Measurements from ENCODE around the gene LRRC8E.

LRRC8E gene

GRCh38 chr19:7933828-7934725, 45.8 kb downstream of the LRRC8E start:
- no peak for DNase-seq

GRCh38 chr19:7934766-7935165, 46.5 kb downstream of the LRRC8E start:
- no peak for DNase-seq

- DNase-seq, result no peak
Measured at GRCh38 chr19:7940841-7941240, 52.5 kb downstream of the LRRC8E start.

GRCh38 chr19:7941895-7942596, 53.7 kb downstream of the LRRC8E start:
- no peak for DNase-seq

GRCh38 chr19:7942981-7943443, 54.7 kb downstream of the LRRC8E start:
- DNase-seq, result no peak

GRCh38 chr19:7943444-7944176, 55.3 kb downstream of the LRRC8E start, which contains the start of gene TIMM44:
TSS of gene TIMM44 (minus strand) at chr19:7943666. CDS start at chr19:7943651, 15 bp downstream.
- peak; percentile 99 for DNase-seq

GRCh38 chr19:7944177-7944761, 56.0 kb downstream of the LRRC8E start:
- DNase-seq, result peak; percentile 91

GRCh38 chr19:7947939-7948338, 59.6 kb downstream of the LRRC8E start:
- no peak for DNase-seq
